ENCODE results near the gene ZC3H10. TPM values are rescaled to one million over a fixed set of nuclear protein-coding genes. Genes with fewer than 3 reads are reported as not detected.

Gene ZC3H10
- total RNA-seq, 1 donor from 2014 or later, result 3.7 TPM

GRCh38 chr12:56154818-56155217, 36.8 kb downstream of the ZC3H10 start:
- DNase-seq (ENCODE audit: low read depth), result no peak

GRCh38 chr12:56155256-56155845, 37.3 kb downstream of the ZC3H10 start:
- DNase-seq (ENCODE audit: low read depth), result no peak

GRCh38 chr12:56156464-56157200, 38.6 kb downstream of the ZC3H10 start:
- peak; percentile 54 for DNase-seq (ENCODE audit: low read depth)

- DNase-seq (ENCODE audit: low read depth), result peak; percentile 78
Observed at GRCh38 chr12:56157201-56158028, 39.3 kb downstream of the ZC3H10 start.

GRCh38 chr12:56158029-56158925, 40.2 kb downstream of the ZC3H10 start, which contains the start of gene MYL6:
Gene MYL6, plus strand, starts transcription at chr12:56158359. Its CDS starts 43 bp downstream, at chr12:56158402.
- peak; percentile 97 for DNase-seq (ENCODE audit: low read depth)

- DNase-seq (ENCODE audit: low read depth), result peak; percentile 80
Observed at GRCh38 chr12:56158926-56159461, 40.9 kb downstream of the ZC3H10 start.

GRCh38 chr12:56159482-56160192, 41.6 kb downstream of the ZC3H10 start:
- DNase-seq (ENCODE audit: low read depth), result no peak

- DNase-seq (ENCODE audit: low read depth), result no peak
Observed at GRCh38 chr12:56160193-56160763, 42.2 kb downstream of the ZC3H10 start.

GRCh38 chr12:56160894-56161689, 43.0 kb downstream of the ZC3H10 start:
- DNase-seq (ENCODE audit: low read depth), result no peak

- DNase-seq (ENCODE audit: low read depth), result no peak
Observed at GRCh38 chr12:56161690-56162351, 43.8 kb downstream of the ZC3H10 start.

- no peak for DNase-seq (ENCODE audit: low read depth)
Observed at GRCh38 chr12:56162468-56163290, 44.6 kb downstream of the ZC3H10 start.

GRCh38 chr12:56163533-56164344, 45.7 kb downstream of the ZC3H10 start:
- no peak for DNase-seq (ENCODE audit: low read depth)

- DNase-seq (ENCODE audit: low read depth), result no peak
Observed at GRCh38 chr12:56164345-56164729, 46.3 kb downstream of the ZC3H10 start.

GRCh38 chr12:56165369-56165768, 47.3 kb downstream of the ZC3H10 start:
- no peak for DNase-seq (ENCODE audit: low read depth)

- DNase-seq (ENCODE audit: low read depth), result no peak
Observed at GRCh38 chr12:56169229-56169759, 51.2 kb downstream of the ZC3H10 start.

GRCh38 chr12:56172839-56173238, 54.8 kb downstream of the ZC3H10 start:
- DNase-seq (ENCODE audit: low read depth), result no peak
